Fibroblast of lung (primary cell): Measurements from ENCODE around the gene KDM2A. TPM values are rescaled to one million over a fixed set of nuclear protein-coding genes. Genes with fewer than 3 reads are reported as not detected.
A peak's percentile ranks its signal among the peaks of the same experiment; 100 is the strongest.

Experiments
- DNase-seq, 2 donors: peaks; one replicate each; pipeline versions ENCODE4 v3.0.0 to v3.0.0-alpha.2; 2010; ENCODE audit warnings: low read depth in 2 of 2
- H2AFZ ChIP-seq: 2 replicates; pipeline ENCODE4 v1.5.1; 2012; ENCODE audit warnings: low read length, control low read depth, inconsistent platforms
- H3K27ac ChIP-seq: 2 replicates; pipeline ENCODE4 v1.5.1; 2011; ENCODE audit warnings: low read length, control low read depth; ENCODE audit not compliant: insufficient read depth
- H3K27me3 ChIP-seq: 2 replicates; pipeline ENCODE4 v1.5.1; 2011; ENCODE audit warnings: mild to moderate bottlenecking, low read length; ENCODE audit not compliant: control insufficient read depth, insufficient read depth
- H3K36me3 ChIP-seq: 2 replicates; pipeline ENCODE4 v1.5.1; 2011; ENCODE audit warnings: low read length; ENCODE audit not compliant: control insufficient read depth, insufficient read depth
- H3K4me1 ChIP-seq: 2 replicates; pipeline ENCODE4 v1.5.1; 2011; ENCODE audit warnings: low read length; ENCODE audit not compliant: control insufficient read depth, insufficient read depth; ENCODE audit errors: extremely low read depth
- H3K4me2 ChIP-seq: 2 replicates; pipeline ENCODE4 v1.5.1; 2011; ENCODE audit warnings: low read length, control low read depth; ENCODE audit not compliant: insufficient read depth; ENCODE audit errors: extremely low read depth
- H3K4me3 ChIP-seq, 4 experiments: fragments of 200-600 bp in 1 of 4; sonication (generic) in 1 of 4; replicated peaks in 1 of 4; 2 replicates each; pipeline ENCODE4 v1.5.1; 2011 to 2016; ENCODE audit warnings: low read length in 4 of 4, low read depth in 3 of 4, mild to moderate bottlenecking in 3 of 4, control low read depth in 2 of 4, inconsistent platforms in 1 of 4, mixed read lengths in 1 of 4; ENCODE audit not compliant: insufficient read depth in 1 of 4; ENCODE audit errors: control extremely low read depth in 1 of 4
- H3K79me2 ChIP-seq: 2 replicates; pipeline ENCODE4 v1.5.1; 2012; ENCODE audit warnings: mild to moderate bottlenecking, low read length, inconsistent platforms; ENCODE audit not compliant: control insufficient read depth, insufficient read depth
- H3K9ac ChIP-seq: 2 replicates; pipeline ENCODE4 v1.5.1; 2011; ENCODE audit warnings: mild to moderate bottlenecking, low read length, control low read depth; ENCODE audit not compliant: insufficient read depth
- H3K9me3 ChIP-seq: 2 replicates; pipeline ENCODE4 v1.5.1; 2012; ENCODE audit warnings: low read depth, low read length; ENCODE audit not compliant: control insufficient read depth, insufficient read depth
- H4K20me1 ChIP-seq: 2 replicates; pipeline ENCODE4 v1.5.1; 2011; ENCODE audit warnings: low read length; ENCODE audit not compliant: control insufficient read depth, insufficient read depth; ENCODE audit errors: extremely low read depth
- CTCF ChIP-seq, 2 donors: IDR thresholded peaks in 1 of 2; conservative IDR thresholded peaks in 1 of 2; 1 replicate in 1 of 2; 2 replicates in 1 of 2; pipeline ENCODE4 v1.5.1; 2011 to 2012; ENCODE audit warnings: low read length in 2 of 2, control low read depth in 1 of 2, inconsistent platforms in 1 of 2, low read depth in 1 of 2, mild to moderate bottlenecking in 1 of 2
- EZH2 ChIP-seq: IDR thresholded peaks from 2 replicates; pipeline ENCODE4 v1.5.1; 2012; ENCODE audit warnings: low read length, control low read depth, mild to moderate bottlenecking; ENCODE audit errors: missing control alignments
- polyA plus RNA-seq, 2 donors: library from polyadenylated mRNA; depleted of rRNA in 1 of 2; stranded (reverse) in 1 of 2; unstranded in 1 of 2; fragments of >200 nt; gene quantifications; 2 replicates each; pipeline ENCODE4 v1.2.1, GENCODE V29; 2011 to 2012; ENCODE audit warnings: missing spikeins in 1 of 2
- total RNA-seq: library from RNA; depleted of rRNA; stranded (reverse); fragments of >200 nt; gene quantifications from 2 replicates; pipeline ENCODE4 v1.2.1, GENCODE V29; 2014

The KDM2A gene
- total and polyA plus RNA-seq, 2 donors (not counting 1 experiment from before 2014, with no cell fraction given), result 36.4 to 42.6 TPM

- peaks cover 10% of the 10 kb centered on the region for H3K4me1 ChIP-seq
- no peak for TF ChIP-seq CTCF (conservative IDR thresholded peaks at IDR 0.05 in 1 of 2, IDR thresholded peaks at IDR 0.05 in 1 of 2; ENCODE audit: low read depth in 1 of 2, low read length in 2 of 2)
- TF ChIP-seq EZH2, result no peak
- no peak for DNase-seq
- no peaks in the 10 kb centered on the region for H4K20me1 ChIP-seq
- no peak overlapping the region for H3K27ac ChIP-seq
- no peaks in the 10 kb centered on the region for H3K27me3 ChIP-seq
- no peak overlapping the region for H3K4me2 ChIP-seq
- peaks cover 35% of the 10 kb centered on the region for H3K79me2 ChIP-seq
- no peak overlapping the region for H3K4me3 ChIP-seq
- no peak overlapping the region for H3K9ac ChIP-seq
- H3K9me3 ChIP-seq, result no peaks in the 10 kb centered on the region
- peaks cover 19% of the 10 kb centered on the region for H3K36me3 ChIP-seq
- H2AFZ ChIP-seq, result no peak overlapping the region
Observed at GRCh38 chr11:67245046-67245445, 126.0 kb downstream of the KDM2A start.

GRCh38 chr11:67247946-67248550, 129.0 kb downstream of the KDM2A start:
- no peaks in the 10 kb centered on the region for H3K9me3 ChIP-seq
- H3K9ac ChIP-seq, result no peak overlapping the region
- peak overlapping the region; percentile 8 for H3K4me2 ChIP-seq
- peaks cover 8% of the 10 kb centered on the region for H3K79me2 ChIP-seq
- peaks cover 28% of the 10 kb centered on the region for H3K36me3 ChIP-seq
- no peaks in the 10 kb centered on the region for H3K27me3 ChIP-seq
- H3K4me1 ChIP-seq, result peaks cover 6% of the 10 kb centered on the region
- DNase-seq, result no peak
- no peak overlapping the region for H3K27ac ChIP-seq
- H4K20me1 ChIP-seq, result no peaks in the 10 kb centered on the region
- no peak overlapping the region for H3K4me3 ChIP-seq
- H2AFZ ChIP-seq, result no peak overlapping the region
- TF ChIP-seq CTCF (conservative IDR thresholded peaks at IDR 0.05 in 1 of 2, IDR thresholded peaks at IDR 0.05 in 1 of 2; ENCODE audit: low read depth in 1 of 2, low read length in 2 of 2) (no peak), EZH2 (no peak)

- TF ChIP-seq EZH2 (no peak), CTCF (conservative IDR thresholded peaks at IDR 0.05 in 1 of 2, IDR thresholded peaks at IDR 0.05 in 1 of 2; ENCODE audit: low read depth in 1 of 2, low read length in 2 of 2) (no peak)
- H3K27me3 ChIP-seq, result no peaks in the 10 kb centered on the region
- peaks cover 5% of the 10 kb centered on the region for H3K79me2 ChIP-seq
- peaks cover 33% of the 10 kb centered on the region for H3K36me3 ChIP-seq
- no peak overlapping the region for H2AFZ ChIP-seq
- no peak overlapping the region for H3K9ac ChIP-seq
- DNase-seq, result peak; percentile 26 to 34
- H3K4me1 ChIP-seq, result peaks cover 6% of the 10 kb centered on the region
- H3K9me3 ChIP-seq, result no peaks in the 10 kb centered on the region
- no peak overlapping the region for H3K27ac ChIP-seq
- no peaks in the 10 kb centered on the region for H4K20me1 ChIP-seq
- no peak overlapping the region for H3K4me2 ChIP-seq
- H3K4me3 ChIP-seq, result no peak overlapping the region
Observed at GRCh38 chr11:67248653-67249052, 129.6 kb downstream of the KDM2A start.
